Measurements from ENCODE around the gene CHST11. TPM values are rescaled to one million over a fixed set of nuclear protein-coding genes. Genes with fewer than 3 reads are reported as not detected.

Gene CHST11
- total RNA-seq, 1 experiment from 2014 or later, result 1.1 TPM

GRCh38 chr12:104712968-104713367, 256.2 kb downstream of the CHST11 start:
- Histone ChIP-seq H3K27me3 (replicated peaks; ENCODE audit: insufficient read depth, low read depth, low read length, poor library complexity) (no peaks in the 10 kb centered on the region), H3K27ac (ENCODE audit: low read depth, low read length, poor library complexity, severe bottlenecking) (no peak overlapping the region), H3K36me3 (ENCODE audit: insufficient read depth, low read length, poor library complexity, severe bottlenecking) (no peaks in the 10 kb centered on the region), H3K4me1 (ENCODE audit: insufficient read depth, low read length, poor library complexity, severe bottlenecking) (no peaks in the 10 kb centered on the region), H3K9me3 (ENCODE audit: low read depth, low read length, poor library complexity, severe bottlenecking) (no peaks in the 10 kb centered on the region), H3K4me3 (ENCODE audit: low read depth, low read length, poor library complexity, severe bottlenecking) (no peak overlapping the region)
- intact Hi-C loops (cut with micrococcal nuclease; ENCODE audit: unreplicated experiment), result no loop called here
- no peak for DNase-seq (ENCODE audit: low spot score)
- no TSS peak for BruUV-seq (replicated peaks)
- POLR2A ChIA-PET (ENCODE audit: low non-redundant PET), result no interaction called here
- CTCF ChIA-PET, result no interaction called here
- TF ChIP-seq, protein P1, sequence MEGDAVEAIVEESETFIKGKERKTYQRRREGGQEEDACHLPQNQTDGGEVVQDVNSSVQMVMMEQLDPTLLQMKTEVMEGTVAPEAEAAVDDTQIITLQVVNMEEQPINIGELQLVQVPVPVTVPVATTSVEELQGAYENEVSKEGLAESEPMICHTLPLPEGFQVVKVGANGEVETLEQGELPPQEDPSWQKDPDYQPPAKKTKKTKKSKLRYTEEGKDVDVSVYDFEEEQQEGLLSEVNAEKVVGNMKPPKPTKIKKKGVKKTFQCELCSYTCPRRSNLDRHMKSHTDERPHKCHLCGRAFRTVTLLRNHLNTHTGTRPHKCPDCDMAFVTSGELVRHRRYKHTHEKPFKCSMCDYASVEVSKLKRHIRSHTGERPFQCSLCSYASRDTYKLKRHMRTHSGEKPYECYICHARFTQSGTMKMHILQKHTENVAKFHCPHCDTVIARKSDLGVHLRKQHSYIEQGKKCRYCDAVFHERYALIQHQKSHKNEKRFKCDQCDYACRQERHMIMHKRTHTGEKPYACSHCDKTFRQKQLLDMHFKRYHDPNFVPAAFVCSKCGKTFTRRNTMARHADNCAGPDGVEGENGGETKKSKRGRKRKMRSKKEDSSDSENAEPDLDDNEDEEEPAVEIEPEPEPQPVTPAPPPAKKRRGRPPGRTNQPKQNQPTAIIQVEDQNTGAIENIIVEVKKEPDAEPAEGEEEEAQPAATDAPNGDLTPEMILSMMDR (conservative IDR thresholded peaks at IDR 0.05; ENCODE audit: low read depth, low read length), result no peak
- TF ChIP-seq EZH2 (IDR thresholded peaks at IDR 0.05; ENCODE audit: borderline replicate concordance, low read depth, low read length, poor library complexity, severe bottlenecking), result no peak

DNA sequence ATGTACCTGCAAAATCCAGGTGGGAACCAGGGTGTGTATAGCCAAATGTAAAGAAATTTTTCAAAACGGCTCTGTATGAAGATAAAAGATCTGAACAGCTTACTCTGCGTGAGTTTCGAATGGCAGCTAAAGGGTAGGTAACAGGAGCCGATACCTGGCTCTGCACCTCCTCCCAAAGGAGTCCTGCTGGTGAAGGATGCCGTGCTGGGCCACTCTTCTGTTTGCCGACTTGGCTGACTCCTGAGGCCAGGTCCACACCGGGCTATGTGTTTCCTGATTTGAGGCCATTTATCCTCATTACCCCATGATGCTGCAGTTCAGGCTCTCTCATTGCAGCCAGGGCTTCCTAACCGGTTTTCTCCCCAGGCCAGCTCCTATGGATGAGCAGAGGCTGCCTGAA, 256.7 kb downstream of the CHST11 start:
- no peaks in the 10 kb centered on the region for H3K27me3 ChIP-seq (replicated peaks; ENCODE audit: insufficient read depth, low read depth, low read length, poor library complexity)
- no peak overlapping the region for H3K4me3 ChIP-seq (ENCODE audit: low read depth, low read length, poor library complexity, severe bottlenecking)
- H3K9me3 ChIP-seq (ENCODE audit: low read depth, low read length, poor library complexity, severe bottlenecking), result no peaks in the 10 kb centered on the region
- H3K4me1 ChIP-seq (ENCODE audit: insufficient read depth, low read length, poor library complexity, severe bottlenecking), result no peaks in the 10 kb centered on the region
- no peak for TF ChIP-seq EZH2 (IDR thresholded peaks at IDR 0.05; ENCODE audit: borderline replicate concordance, low read depth, low read length, poor library complexity, severe bottlenecking)
- TF ChIP-seq, protein P1 (conservative IDR thresholded peaks at IDR 0.05; ENCODE audit: low read depth, low read length), result no peak
- BruUV-seq (replicated peaks), result no TSS peak
- CTCF ChIA-PET, result no interaction called here
- no peak for DNase-seq (ENCODE audit: low spot score)
- POLR2A ChIA-PET (ENCODE audit: low non-redundant PET), result no interaction called here
- intact Hi-C loops (cut with micrococcal nuclease; ENCODE audit: unreplicated experiment), result no loop called here
- H3K27ac ChIP-seq (ENCODE audit: low read depth, low read length, poor library complexity, severe bottlenecking), result no peak overlapping the region
- H3K36me3 ChIP-seq (ENCODE audit: insufficient read depth, low read length, poor library complexity, severe bottlenecking), result no peaks in the 10 kb centered on the region

GRCh38 chr12:104714369-104714768, 257.6 kb downstream of the CHST11 start:
- no TSS peak for BruUV-seq (replicated peaks)
- Histone ChIP-seq H3K4me3 (ENCODE audit: low read depth, low read length, poor library complexity, severe bottlenecking) (no peak overlapping the region), H3K27ac (ENCODE audit: low read depth, low read length, poor library complexity, severe bottlenecking) (no peak overlapping the region), H3K4me1 (ENCODE audit: insufficient read depth, low read length, poor library complexity, severe bottlenecking) (no peaks in the 10 kb centered on the region), H3K27me3 (replicated peaks; ENCODE audit: insufficient read depth, low read depth, low read length, poor library complexity) (no peaks in the 10 kb centered on the region), H3K9me3 (ENCODE audit: low read depth, low read length, poor library complexity, severe bottlenecking) (no peaks in the 10 kb centered on the region), H3K36me3 (ENCODE audit: insufficient read depth, low read length, poor library complexity, severe bottlenecking) (no peaks in the 10 kb centered on the region)
- TF ChIP-seq, protein P1 (conservative IDR thresholded peaks at IDR 0.05; ENCODE audit: low read depth, low read length), result no peak
- no peak for TF ChIP-seq EZH2 (IDR thresholded peaks at IDR 0.05; ENCODE audit: borderline replicate concordance, low read depth, low read length, poor library complexity, severe bottlenecking)
- POLR2A ChIA-PET (ENCODE audit: low non-redundant PET), result no interaction called here
- no peak for DNase-seq (ENCODE audit: low spot score)
- intact Hi-C loops (cut with micrococcal nuclease; ENCODE audit: unreplicated experiment), result no loop called here
- CTCF ChIA-PET, result no interaction called here

Measured in A673 (cell line).